ENCODE results near the gene COPS3. TPM values are rescaled to one million over a fixed set of nuclear protein-coding genes. Genes with fewer than 3 reads are reported as not detected.

Gene COPS3
- total and polyA plus RNA-seq, 9 of the 15 experiments (the other 6 are each of a cell fraction or from before 2014, with no cell fraction given) = 92.4 to 295 (median 167) TPM

DNA sequence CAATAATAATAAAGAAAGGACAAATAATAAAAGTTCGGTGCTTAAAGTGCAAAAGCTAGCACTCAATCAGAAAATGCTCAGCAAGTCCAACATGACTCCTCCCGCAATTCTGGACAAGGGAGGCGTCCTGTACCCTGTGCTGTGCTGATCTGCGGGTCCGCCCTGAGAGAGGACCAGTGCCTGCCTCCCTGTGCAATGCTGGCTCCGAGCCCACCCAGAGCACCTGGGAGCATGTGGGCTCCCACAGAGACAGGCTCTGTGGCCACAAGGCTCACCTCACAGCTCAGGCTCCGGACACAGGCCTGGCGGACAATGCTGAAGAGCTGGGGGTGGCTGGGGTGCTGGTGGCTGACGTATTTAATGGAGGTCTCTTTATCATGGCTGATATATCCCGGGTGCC lies 55.1 kb downstream of the COPS3 start:
- TF ChIP-seq, protein P1, sequence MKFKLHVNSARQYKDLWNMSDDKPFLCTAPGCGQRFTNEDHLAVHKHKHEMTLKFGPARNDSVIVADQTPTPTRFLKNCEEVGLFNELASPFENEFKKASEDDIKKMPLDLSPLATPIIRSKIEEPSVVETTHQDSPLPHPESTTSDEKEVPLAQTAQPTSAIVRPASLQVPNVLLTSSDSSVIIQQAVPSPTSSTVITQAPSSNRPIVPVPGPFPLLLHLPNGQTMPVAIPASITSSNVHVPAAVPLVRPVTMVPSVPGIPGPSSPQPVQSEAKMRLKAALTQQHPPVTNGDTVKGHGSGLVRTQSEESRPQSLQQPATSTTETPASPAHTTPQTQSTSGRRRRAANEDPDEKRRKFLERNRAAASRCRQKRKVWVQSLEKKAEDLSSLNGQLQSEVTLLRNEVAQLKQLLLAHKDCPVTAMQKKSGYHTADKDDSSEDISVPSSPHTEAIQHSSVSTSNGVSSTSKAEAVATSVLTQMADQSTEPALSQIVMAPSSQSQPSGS (CRISPR knock-in tag; IDR thresholded peaks at IDR 0.05) = no peak
- TF ChIP-seq PRPF4 (IDR thresholded peaks at IDR 0.05; ENCODE audit: insufficient read depth, low read depth, low read length, poor library complexity, severe bottlenecking) = no peak
- TF ChIP-seq ZNF507 (tag; conservative IDR thresholded peaks at IDR 0.05) = no peak
- intact Hi-C loops (cut with micrococcal nuclease) (no loop called here), in situ Hi-C loops (cut with MboI) (no loop called here)
- H3K4me1 ChIP-seq (replicated peaks in 1 of 2; ENCODE audit: control insufficient read depth in 2 of 2, insufficient read depth in 2 of 2, low read length in 2 of 2) = peaks cover 0 to 5% of the 10 kb centered on the region in 2 experiments; a peak in 1 of 5 replicates
- no peak overlapping the region for H3K9ac ChIP-seq (ENCODE audit: insufficient read depth in 1 of 2, low read depth in 2 of 2, low read length in 2 of 2)
- H3K4me2 ChIP-seq (ENCODE audit: insufficient read depth, low read length) = no peak overlapping the region
- CTCF ChIA-PET (ENCODE audit: low intra/inter-chr PET ratio) = no interaction called here
- H3K27me3 ChIP-seq (ENCODE audit: control insufficient read depth in 2 of 2, insufficient read depth in 2 of 2, low read length in 2 of 2) = no peaks in the 10 kb centered on the region
- no peak for DNase-seq (ENCODE audit: extremely low read depth in 1 of 4, low spot score in 3 of 4)
- H3K9me1 ChIP-seq (ENCODE audit: control insufficient read depth, insufficient read depth, low read length) = no peaks in the 10 kb centered on the region
- POLR2A ChIA-PET = interaction anchor here (1.6 kb wide), 1 partner anchor 10 kb away, joined by 6 read pairs; no protein-coding TSS in a partner anchor
- no peaks in the 10 kb centered on the region for H3K79me2 ChIP-seq (ENCODE audit: control insufficient read depth, insufficient read depth, low read length)
- ATAC-seq = no peak
- peaks cover 89% of the 10 kb centered on the region for H3K36me3 ChIP-seq (ENCODE audit: control insufficient read depth, insufficient read depth, low read length)
- no peak for FAIRE-seq
- H3K4me3 ChIP-seq = no peak overlapping the region
- H3K27ac ChIP-seq (ENCODE audit: extremely low read depth, low read depth, low read length) = no peak overlapping the region
- no peaks in the 10 kb centered on the region for H4K20me1 ChIP-seq (replicated peaks; ENCODE audit: control insufficient read depth, insufficient read depth, low read length)
- BruUV-seq (replicated peaks) = no TSS peak
- no peak overlapping the region for H2AFZ ChIP-seq (ENCODE audit: low read depth, low read length)
- H3K9me3 ChIP-seq (replicated peaks; ENCODE audit: control insufficient read depth, insufficient read depth, low read depth, low read length) = no peaks in the 10 kb centered on the region
- WGBS (ENCODE audit: insufficient coverage, low coverage, missing lambda C conversion rate) = 91% methylated on average over 10 of the region's 10 CpGs

GRCh38 chr17:17224137-17224536 lies 56.9 kb downstream of the COPS3 start:
- intact Hi-C loops (cut with micrococcal nuclease) = no loop called here
- TF ChIP-seq ZNF318 (IDR thresholded peaks at IDR 0.05; ENCODE audit: borderline replicate concordance in 1 of 2, low read depth in 1 of 2) = no peak

More at GRCh38 chr17:17224137-17224536, 56.9 kb downstream of the COPS3 start:
- no peaks in the 10 kb centered on the region for H4K20me1 ChIP-seq (replicated peaks; ENCODE audit: control insufficient read depth, insufficient read depth, low read length)
- no peak overlapping the region for H3K9ac ChIP-seq (ENCODE audit: insufficient read depth in 1 of 2, low read depth in 2 of 2, low read length in 2 of 2)
- DNase-seq (ENCODE audit: extremely low read depth in 1 of 4, low spot score in 3 of 4) (no peak), ATAC-seq (no peak), FAIRE-seq (no peak)
- H3K4me1 ChIP-seq (replicated peaks in 1 of 2; ENCODE audit: control insufficient read depth in 2 of 2, insufficient read depth in 2 of 2, low read length in 2 of 2) = peaks cover 0 to 4% of the 10 kb centered on the region in 2 experiments; a peak in 1 of 5 replicates
- no peak overlapping the region for H3K27ac ChIP-seq (ENCODE audit: extremely low read depth, low read depth, low read length)
- BruUV-seq (replicated peaks) = no TSS peak
- no peaks in the 10 kb centered on the region for H3K27me3 ChIP-seq (ENCODE audit: control insufficient read depth in 2 of 2, insufficient read depth in 2 of 2, low read length in 2 of 2)
- no peak overlapping the region for H3K4me2 ChIP-seq (ENCODE audit: insufficient read depth, low read length)
- H3K79me2 ChIP-seq (ENCODE audit: control insufficient read depth, insufficient read depth, low read length) = no peaks in the 10 kb centered on the region
- WGBS (ENCODE audit: insufficient coverage, low coverage, missing lambda C conversion rate) = 84% methylated on average over 8 of the region's 8 CpGs
- ChIA-PET POLR2A (interaction anchor here (0.6 to 1.6 kb wide), 3 partner anchors 10 to 125 kb away, joined by 3 to 6 read pairs (median 4); no protein-coding TSS in a partner anchor), CTCF (ENCODE audit: low intra/inter-chr PET ratio) (no interaction called here)
- H3K36me3 ChIP-seq (ENCODE audit: control insufficient read depth, insufficient read depth, low read length) = peaks cover 89% of the 10 kb centered on the region; the same call in 2 of the 3 replicates
- no peak overlapping the region for H3K4me3 ChIP-seq
- no peaks in the 10 kb centered on the region for H3K9me3 ChIP-seq (replicated peaks; ENCODE audit: control insufficient read depth, insufficient read depth, low read depth, low read length)
- no peaks in the 10 kb centered on the region for H3K9me1 ChIP-seq (ENCODE audit: control insufficient read depth, insufficient read depth, low read length)
- H2AFZ ChIP-seq (ENCODE audit: low read depth, low read length) = no peak overlapping the region
- in situ Hi-C loops (cut with MboI) = no loop called here

Data from K562 (cell line).